ENCODE data around the gene ZNRF3.
"Not testable (repeated sequence)": the region's sequence is repeated elsewhere in the genome, so short reads cannot be mapped to it uniquely, and the experiment has no call there.

Gene ZNRF3

DNA sequence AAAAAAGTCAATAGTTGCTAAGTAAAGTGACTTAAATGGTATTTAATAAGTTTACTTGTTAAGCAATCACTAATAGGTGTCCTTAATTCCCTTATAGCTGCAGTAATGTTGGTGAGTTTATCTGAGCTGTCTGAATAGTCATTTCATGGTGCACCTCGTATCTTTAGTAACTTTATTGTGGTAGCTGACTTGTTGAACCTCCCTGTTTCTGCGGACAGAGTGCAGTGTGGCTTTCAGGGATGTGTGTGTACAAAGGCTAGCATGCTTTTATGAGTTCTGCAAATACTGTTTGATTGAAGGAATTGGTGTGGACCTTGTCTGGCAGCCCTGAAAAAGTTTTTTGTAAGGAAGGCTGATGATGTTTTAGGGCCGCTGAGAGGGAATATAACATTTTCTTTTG lies 2.6 kb downstream of the ZNRF3 start:
- no peak for FAIRE-seq

GRCh38 chr22:28886679-28887078 lies 3.3 kb downstream of the ZNRF3 start:
- FAIRE-seq = not testable (repeated sequence)

DNA sequence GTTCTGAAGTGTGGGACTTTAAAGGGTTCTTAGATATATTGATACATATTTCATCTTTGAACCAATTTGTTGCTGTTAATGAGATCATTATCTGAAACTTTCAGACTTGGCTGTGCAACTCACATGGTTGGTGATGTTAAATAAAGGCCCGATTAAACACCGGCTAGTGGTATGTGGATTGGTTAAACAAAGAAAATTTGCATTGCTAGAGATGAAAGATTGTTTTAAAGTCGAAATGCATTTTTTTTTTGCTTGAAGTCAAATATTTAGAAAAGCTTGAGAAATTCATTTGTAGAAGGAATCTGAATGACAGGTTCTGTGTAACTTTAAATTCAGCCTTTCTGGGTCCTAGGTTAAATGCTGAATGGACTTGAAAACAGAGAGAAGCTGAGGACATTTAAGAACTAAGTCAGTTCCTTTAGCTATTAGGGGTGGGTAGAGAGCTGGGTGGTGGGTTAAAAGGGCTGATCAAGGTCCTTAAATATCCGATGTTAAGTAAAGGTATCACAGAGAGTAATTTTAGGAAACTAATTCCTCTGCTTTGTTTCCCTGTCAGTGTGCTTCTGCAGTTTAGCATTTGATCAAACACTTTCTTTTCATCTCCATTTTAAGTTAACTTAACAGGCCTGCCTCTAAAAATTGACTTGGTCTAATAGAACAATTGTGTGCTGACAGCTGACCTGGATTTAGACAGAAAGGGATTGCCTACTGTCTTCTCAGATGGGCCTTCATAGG lies 4.5 kb downstream of the ZNRF3 start:
- FAIRE-seq = no peak

DNA sequence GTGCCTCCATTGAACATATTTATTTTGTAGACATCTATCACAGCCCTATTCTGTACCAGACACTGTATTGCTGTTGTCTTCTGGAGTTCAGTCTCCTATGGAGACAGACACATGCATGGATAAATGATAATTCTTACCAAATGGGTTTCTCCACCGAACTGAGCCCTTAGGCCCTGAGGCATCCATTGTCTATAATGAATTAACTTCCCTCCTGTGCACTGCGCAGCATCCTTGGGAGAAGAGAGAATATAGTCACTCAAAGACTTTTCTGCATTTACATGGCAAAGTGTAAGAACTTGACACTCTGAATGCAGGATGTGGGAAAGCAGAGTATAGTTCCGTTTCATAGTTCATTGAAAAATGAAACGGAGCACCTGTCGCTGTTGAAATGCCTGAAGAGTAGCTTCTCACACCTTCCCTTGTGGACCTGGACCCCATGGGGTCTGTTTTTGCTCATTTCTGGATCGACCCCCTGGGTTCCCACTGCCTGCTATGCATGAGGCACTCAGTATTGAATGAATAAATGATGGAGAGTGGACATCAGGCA lies 6.2 kb downstream of the ZNRF3 start:
- FAIRE-seq = no peak

DNA sequence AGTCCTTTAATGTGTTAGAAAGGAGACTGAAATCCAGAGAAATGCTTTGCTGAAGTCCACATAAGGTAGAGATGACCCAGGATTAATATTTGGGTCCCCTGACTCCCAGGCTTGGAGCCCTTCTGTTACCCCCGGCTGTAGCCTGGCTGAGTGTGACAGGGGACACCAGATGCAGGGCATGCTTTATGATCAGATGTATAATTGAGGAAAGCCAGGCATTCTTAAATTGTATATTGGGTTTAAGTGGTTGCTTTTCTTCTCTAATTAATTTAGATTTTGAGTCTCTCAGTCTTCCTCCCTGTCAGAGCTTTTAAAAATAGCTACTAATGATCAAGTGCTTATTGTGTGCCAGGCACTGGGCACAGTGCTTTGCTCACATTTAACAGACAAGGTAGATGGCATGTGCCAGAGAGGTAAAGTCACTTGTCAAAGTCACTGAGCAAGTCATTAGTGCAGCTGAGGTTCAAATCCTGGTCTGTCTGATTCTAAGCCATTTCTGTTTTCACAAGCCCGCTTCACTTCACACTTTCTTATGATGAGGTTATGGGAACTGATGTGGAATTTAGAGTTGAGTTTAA lies 7.9 kb downstream of the ZNRF3 start:
- no peak for FAIRE-seq

GRCh38 chr22:28892175-28892731 lies 8.9 kb downstream of the ZNRF3 start:
- FAIRE-seq = no peak

DNA sequence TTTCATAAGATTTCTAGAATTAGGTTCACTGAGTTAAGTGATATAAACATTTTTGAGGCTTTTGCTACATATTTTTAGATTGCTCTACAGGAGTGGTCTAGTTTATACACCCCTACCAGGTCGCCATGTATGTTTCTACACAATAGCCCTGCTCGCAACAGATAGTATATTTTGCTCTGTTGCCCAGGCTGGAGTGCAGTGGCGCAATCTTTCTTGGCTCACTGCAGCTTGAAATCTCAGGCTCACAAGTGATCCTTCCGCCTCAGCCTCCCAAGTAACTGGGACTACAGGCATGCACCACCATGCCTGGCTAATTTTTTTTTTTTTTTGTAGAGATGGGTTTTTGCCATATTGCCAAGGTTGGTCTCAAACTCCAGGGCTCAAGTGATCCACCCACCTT lies 10.4 kb downstream of the ZNRF3 start:
- FAIRE-seq = no peak

- no peak for FAIRE-seq
Observed at GRCh38 chr22:28894334-28894733, 11.0 kb downstream of the ZNRF3 start.

- no peak for FAIRE-seq
Observed at GRCh38 chr22:28894807-28895206, 11.4 kb downstream of the ZNRF3 start.

GRCh38 chr22:28896611-28897010 lies 13.2 kb downstream of the ZNRF3 start:
- no peak for FAIRE-seq

DNA sequence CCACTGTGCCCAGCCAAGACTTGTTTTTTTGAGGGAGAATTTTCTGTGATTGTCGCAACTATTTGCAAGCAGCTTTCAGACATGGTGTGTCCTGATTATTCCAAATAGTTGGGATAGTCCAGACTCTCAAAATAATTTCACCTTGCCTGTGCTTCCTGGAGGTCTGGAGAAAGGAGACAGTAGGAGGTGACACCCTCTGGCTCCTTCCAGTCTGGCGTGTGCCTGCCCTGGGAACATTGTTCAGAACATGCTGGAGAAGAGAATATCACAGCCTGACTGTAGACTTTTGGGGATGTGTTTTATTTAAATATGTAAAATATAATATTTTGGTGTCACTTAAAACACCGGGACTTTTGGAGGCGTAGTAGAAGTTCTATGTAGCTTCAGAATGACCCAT lies 14.9 kb downstream of the ZNRF3 start:
- FAIRE-seq = no peak

DNA sequence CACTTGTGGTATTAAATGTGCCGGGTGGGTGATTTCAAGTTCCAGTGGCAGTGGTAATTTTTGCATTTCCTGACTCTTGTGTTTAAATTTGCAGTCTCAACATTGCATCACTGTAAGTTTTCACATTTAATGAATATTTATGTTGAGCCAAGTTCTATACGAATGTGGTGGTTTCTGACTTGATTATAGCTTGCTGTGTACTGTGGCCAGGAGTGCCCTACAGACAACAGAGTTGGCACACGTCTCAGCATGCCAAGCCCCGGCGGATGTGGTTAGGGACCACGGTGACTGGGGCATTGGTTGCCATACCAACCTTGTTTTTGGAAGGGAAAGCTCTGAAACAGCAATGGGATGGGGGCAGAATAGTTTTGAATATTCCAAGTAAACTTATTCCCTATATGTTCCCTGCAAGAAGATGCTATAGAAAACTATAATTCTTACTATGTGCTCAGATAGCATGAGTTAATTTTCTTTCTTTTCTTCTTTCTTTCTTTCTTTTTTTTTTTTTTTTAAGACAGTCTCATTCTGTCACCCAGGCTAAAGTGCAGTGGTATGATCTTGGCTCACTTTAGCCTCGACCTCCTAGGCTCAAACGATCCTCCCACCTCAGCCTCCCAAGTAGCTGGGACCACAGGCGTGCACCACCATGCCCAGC lies 16.0 kb downstream of the ZNRF3 start:
- no peak for FAIRE-seq

GRCh38 chr22:28900379-28900925 lies 17.1 kb downstream of the ZNRF3 start:
- no peak for FAIRE-seq

DNA sequence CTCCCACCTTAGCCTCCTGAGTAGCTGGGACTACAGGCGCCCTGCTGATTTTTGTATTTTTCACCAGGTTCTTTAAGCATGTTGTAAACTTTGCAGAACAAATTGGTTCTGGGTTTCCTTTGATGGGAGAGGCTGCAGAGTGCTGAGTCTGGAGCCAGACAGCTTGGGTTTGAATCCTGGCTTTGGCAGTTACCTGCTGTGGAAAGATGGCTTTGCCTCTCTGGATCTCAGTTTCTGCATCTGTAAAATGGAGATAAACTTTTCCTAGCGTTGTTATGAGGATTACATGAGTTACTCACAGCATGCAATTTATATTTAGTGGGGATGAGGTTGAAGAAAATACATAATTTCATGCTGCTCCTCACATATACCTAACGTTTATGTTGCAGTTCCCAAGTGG lies 19.1 kb downstream of the ZNRF3 start:
- no peak for FAIRE-seq

DNA sequence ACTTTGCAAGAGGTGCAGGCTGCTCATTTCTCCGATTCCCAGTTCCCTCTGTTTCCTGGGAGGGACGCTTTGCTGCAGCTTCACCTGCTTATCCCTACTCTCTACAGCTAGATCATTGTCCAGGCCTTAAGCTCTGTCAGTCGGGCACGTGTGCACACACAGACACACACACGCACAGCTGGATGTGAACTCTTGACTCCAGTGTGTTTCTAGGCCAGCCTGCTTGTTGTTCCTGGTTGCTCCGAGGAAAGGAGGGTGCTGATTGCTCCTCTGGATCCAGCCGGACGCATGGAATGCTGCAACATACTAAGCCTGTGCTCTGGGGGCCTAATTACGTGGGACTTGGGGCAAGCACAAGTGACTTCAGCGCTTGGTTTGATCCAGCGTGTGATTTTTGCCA lies 19.7 kb downstream of the ZNRF3 start:
- no peak for FAIRE-seq

DNA sequence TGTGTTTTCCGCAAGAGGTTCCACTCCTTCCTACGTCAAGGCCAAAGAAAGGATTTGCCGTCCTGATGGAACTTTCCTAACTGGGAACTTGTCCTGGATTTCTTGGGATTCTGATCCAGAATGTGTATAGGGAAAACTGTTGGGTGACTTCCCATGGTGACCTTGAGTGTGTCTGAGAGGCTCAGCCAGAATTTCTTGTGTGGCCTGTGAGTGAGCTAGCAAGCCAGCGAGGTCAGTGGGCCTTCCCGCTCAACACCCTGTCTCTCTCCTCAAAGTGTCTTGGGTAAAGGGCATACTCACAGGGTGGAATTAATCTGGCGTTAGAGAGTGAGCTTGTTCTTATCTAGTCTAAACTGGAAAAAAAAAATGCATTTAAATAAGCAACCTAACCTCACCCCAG lies 20.4 kb downstream of the ZNRF3 start:
- FAIRE-seq = no peak

DNA sequence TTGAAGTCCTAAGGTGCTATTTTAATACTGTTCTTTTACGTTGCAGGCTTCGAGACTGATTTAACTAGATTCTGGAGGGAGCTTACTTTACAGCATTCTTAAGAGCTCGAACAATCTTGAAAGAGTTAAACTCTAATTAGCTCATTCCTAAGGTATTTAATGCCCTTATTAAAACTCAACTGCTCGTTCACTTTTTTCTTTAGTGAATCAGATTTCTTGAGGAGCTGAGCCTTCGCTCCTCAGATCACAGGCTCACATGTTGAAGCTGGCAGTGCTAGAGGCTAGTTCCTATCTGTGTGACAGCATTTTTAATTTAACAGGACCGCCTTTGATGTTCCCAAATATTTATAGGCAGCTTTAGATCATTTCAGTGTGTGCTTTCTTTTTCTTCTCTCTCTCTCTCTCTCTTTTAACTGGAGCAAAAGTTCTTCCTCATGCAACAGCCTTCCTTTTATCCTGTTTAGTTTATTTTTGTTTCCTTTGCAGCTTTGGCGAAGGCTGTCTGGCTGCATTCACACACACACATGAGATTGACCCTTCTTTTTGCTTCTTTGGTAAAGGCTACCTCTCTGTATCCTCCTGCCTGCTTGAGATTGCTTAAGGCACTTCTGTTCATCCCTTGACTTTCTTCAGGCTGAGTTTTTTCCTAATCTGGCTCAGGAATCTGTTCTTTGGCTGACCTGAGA lies 21.0 kb downstream of the ZNRF3 start:
- no peak for FAIRE-seq

DNA sequence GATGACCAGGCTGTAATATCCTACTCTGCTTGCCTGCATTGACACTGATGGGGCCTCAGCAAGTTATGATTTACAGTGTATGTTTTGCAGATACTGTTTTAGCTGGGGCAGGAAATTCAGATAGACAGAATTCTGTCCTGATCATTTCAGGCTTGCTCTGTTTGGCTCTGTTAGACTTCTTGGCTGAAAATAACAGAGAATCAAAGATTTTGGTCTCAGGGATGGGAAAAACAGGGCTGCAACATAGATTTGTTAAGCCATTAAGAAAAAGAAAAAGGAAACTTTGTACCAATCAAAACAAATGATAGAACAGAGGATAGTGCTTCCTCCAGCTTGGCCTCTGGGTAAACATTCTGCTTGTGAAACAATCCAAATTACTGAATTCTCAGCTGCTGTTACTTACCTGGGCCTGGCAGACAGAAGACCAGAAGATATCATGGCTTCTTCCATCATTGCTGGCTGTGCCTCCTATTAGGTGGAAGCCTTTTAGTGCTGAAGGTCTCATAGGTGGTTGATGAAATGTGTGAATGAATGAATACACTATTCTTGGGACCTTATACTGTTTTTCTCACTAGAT lies 22.0 kb downstream of the ZNRF3 start:
- FAIRE-seq = no peak

DNA sequence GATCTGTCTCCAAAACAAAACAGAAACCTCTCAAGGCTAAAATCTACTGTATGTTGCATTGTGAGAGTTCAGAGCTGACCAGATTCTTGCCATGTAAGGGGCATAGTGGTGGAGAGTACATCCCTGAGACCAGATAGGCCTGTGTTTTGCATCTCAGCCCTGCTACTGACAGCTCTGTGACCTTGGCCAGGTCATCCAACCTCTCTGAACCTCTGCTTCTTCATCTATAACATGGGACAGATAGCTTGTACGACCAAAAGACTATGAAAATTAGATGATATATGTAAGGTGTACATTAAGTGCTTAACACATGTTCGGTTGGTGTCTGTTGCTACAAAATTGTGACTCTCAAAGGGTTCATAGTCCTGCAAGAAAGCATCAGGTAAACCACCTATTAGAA lies 22.9 kb downstream of the ZNRF3 start:
- no peak for FAIRE-seq

GRCh38 chr22:28907311-28908008 lies 24.1 kb downstream of the ZNRF3 start:
- FAIRE-seq = no peak

DNA sequence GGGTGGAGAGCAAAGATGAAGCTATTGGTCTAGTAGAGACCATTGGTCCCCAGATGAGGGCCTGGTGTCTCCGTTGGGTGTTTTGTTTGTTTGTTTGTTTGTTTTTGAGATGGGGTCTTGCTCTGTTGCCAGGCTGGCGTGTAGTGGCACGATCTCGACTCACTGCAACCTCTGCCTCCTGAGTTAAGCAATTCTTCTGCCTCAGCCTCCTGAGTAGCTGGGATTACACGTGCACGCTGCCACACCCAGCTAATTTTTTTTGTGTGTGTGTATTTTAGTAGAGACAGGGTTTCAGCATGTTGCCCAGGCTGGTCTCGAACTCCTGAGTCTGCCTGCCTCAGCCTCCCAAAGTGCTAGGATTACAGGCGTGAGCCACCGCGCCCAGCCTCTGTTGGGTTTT lies 25.4 kb downstream of the ZNRF3 start:
- not testable (repeated sequence) for FAIRE-seq

GRCh38 chr22:28909375-28909774 lies 26.0 kb downstream of the ZNRF3 start:
- FAIRE-seq = no peak

All from A204.1 (cell line).